KOPT-K1 (cell line): Measurements from ENCODE around the gene CBLB.

ENCODE experiments used
- H3K27ac ChIP-seq: fragments of 200-600 bp; sonication (generic); 2 replicates; pipeline ENCODE4 v1.5.1; 2016; ENCODE audit warnings: antibody characterized with exemption, mild to moderate bottlenecking, low read depth, low read length; ENCODE audit not compliant: poor library complexity, severe bottlenecking
- H3K36me3 ChIP-seq: fragments of 200-600 bp; sonication (generic); 2 replicates; pipeline ENCODE4 v1.5.1; 2017; ENCODE audit warnings: antibody characterized with exemption, mild to moderate bottlenecking, low read length, moderate library complexity; ENCODE audit not compliant: insufficient read depth
- H3K9me3 ChIP-seq: fragments of 200-600 bp; sonication (generic); 2 replicates; pipeline ENCODE4 v1.5.1; 2017; ENCODE audit warnings: antibody characterized with exemption, low read length, mild to moderate bottlenecking; ENCODE audit not compliant: insufficient read depth, poor library complexity, severe bottlenecking

The CBLB gene

DNA sequence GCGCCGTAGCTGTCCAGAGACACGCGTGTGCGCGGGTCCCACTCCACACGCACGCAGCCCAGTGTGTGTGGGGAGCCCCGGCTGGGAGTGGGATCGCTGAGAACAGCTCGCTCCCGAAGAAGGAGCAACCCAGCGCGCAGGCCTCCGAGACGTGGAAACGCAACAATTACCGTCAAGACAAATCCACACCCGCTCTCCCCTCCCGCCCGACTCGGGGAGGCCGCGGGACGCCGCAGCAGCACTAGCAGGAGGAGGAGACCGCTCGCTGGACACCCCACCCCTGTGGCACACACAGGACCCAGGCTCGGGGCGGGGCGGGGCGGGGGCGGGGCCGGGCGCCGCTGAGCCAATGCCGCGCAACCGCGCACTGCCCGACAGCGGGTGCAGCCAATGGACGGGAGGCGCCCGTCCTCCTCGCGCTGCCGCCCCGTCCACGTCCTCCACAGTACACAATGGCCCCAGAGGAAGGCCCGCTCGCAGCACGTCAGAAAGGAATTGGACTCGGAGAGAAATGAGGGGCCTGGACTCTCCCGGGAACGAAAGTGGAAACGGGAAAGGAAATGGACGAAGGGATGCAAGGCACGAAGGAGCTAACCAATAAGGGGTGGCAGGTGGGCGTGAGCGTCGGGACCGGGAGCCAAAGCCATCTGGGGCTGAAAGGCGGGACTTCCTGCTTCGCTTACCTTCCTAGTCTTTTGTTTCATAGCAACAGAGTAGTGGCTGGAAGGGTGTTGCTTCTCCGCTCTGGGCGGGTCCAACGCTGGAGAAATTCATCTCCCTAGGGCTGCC is at the start of gene CBLB:
Gene CBLB, minus strand, starts transcription at position 271 of the 789 bp plus-strand sequence. CDS start 1,435 bp downstream, outside the sequence.
- H3K9me3 ChIP-seq, result no peaks in the 10 kb centered on the region
- no peaks in the 10 kb centered on the region; the same call in 1 of the 2 replicates for H3K36me3 ChIP-seq
- H3K27ac ChIP-seq, result peak within 1 kb of the TSS; percentile 68

DNA sequence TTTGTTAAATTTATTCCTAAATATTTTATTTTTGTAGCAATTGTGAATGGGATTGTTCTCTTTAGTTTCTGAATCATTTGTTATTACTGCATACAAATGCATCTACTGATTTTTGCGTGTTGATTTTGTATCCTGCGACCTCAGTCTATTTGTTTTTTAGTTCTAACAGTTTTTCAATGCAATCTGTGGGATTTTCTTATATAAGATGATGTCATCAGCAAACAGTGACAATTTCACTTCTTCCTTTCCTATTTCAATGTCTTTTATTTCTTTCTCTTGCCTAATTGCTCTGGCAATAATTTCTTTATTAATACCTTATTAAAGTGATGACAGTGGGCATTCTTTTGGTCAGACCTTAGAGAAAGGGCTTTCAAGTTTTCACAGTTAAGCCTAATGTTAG is 48.0 kb upstream of the CBLB start:
- H3K36me3 ChIP-seq, result no peaks in the 10 kb centered on the region
- no peak overlapping the region for H3K27ac ChIP-seq
- peaks cover 19% of the 10 kb centered on the region for H3K9me3 ChIP-seq

DNA sequence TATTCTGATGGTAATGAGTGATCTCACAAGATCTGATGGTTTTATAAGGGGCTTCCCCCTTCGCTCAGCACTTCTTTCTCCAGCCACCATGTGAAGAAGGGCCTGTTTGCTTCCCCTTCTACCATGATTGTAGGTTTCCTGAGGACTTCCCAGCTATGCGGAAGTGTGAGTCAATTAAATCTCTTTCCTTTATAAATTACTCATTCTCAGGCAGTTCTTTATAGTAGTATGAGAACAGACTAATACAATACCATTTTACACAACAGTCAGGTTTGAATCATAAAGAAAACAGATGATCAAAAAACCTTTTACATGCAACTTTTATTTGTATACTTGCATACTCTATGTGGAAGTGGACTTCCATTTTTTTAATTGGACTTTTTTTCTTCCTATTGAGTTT is 46.7 kb upstream of the CBLB start:
- Histone ChIP-seq H3K36me3 (no peaks in the 10 kb centered on the region), H3K9me3 (peaks cover 16% of the 10 kb centered on the region), H3K27ac (no peak overlapping the region)

DNA sequence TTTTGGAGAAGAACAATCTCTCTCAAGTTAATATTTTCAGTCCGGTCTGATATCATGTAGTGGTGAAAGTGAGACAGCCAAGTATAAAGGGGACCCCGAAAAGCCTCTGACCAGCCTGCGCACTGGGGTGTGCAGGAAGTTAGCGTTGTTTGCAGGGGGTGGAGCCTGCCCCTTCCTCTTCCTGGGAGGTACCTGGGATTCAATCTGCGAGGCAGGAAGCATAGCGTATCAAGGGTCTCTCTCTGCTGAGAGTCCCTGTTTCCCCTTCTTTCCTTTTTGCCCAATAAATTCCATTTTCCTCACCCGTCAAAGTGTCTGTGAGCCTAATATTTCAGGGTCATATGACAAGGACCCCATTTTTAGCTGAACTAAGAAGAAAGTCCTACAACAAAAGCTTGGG is 44.8 kb upstream of the CBLB start:
- Histone ChIP-seq H3K9me3 (peaks cover 8% of the 10 kb centered on the region), H3K27ac (no peak overlapping the region), H3K36me3 (no peaks in the 10 kb centered on the region)

DNA sequence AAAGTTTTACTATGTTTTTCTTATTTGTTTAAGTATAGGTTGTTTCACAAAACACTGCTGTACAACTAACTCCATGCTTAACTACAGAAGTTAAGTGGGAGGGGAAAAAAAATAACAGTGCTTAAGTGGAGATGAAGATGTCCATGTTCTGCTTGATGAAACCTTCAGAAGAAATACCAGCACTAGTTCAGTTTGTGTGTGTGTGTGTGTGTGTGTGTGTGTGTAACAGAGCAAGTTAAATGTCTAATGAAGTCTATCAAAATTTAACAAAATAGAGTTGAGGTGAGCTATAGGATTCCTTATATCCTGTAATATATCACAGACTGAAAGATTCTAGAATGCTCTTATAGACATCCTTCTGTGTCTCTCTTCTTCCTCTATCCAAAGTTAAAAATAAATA is 44.1 kb upstream of the CBLB start:
- H3K9me3 ChIP-seq, result peaks cover 8% of the 10 kb centered on the region
- H3K36me3 ChIP-seq, result no peaks in the 10 kb centered on the region
- H3K27ac ChIP-seq, result no peak overlapping the region

DNA sequence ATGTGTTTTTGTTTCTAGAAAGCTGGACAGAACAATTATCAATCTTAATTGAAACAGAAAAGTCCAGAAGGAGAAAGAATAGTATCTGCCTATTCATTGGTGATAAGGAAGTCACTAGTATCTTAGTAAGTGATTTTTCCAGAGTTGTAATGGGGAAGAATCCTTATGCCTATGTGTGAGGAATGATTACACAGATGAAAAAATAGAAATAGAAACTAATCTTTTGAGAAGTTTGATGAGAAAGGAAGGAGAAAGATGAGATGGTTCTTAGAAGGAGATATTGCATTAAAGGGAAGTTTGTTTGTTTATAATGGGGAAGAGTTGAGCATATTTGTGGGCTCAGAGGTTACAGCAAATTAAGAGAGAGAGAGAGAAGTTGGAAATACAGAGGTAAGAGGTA is 42.7 kb upstream of the CBLB start:
- H3K36me3 ChIP-seq, result no peaks in the 10 kb centered on the region

DNA sequence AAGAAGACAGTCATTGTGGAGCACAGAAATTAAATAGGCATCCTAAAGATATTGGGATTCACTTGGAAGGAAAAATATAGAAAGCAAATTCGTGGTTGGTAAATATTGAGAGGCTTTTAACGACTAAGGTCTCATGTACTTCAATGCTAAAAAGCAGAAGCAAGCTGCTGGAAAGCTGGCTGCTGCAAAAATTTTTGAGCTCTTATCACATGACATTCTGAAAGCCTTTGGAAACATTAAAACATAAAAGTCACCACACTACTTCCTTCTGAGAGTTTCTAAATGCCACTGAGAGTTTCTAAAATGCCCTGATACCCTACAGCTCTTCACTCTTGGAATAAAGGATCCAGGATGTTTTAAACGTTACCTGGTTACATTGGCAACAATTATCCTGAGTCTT is 39.0 kb upstream of the CBLB start:
- no peak overlapping the region for H3K27ac ChIP-seq
- no peaks in the 10 kb centered on the region for H3K9me3 ChIP-seq
- H3K36me3 ChIP-seq, result no peaks in the 10 kb centered on the region

More for the DNA sequence above, 42.7 kb upstream of the CBLB start:
- H3K27ac ChIP-seq, result no peak overlapping the region
- H3K9me3 ChIP-seq, result peaks cover 5% of the 10 kb centered on the region

DNA sequence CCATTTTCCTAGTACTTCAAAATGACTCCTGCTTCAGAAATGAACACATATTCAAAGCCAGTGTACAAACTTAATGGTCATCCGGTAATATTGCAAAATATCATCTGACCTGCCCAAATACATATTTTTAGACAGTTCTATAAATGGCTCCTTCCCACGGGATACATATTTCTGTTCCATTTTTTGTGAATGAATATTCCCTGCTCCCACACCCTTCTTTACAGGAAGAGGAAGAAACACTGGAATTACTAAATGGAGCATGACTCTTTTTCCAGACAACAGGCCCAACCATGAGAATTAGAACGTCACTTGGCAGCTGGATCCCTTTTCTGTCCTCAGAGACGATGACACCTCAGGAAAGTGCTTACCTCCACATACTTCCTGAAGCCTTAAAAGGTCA is 38.0 kb upstream of the CBLB start:
- no peak overlapping the region for H3K27ac ChIP-seq
- no peaks in the 10 kb centered on the region for H3K36me3 ChIP-seq
- H3K9me3 ChIP-seq, result no peaks in the 10 kb centered on the region

DNA sequence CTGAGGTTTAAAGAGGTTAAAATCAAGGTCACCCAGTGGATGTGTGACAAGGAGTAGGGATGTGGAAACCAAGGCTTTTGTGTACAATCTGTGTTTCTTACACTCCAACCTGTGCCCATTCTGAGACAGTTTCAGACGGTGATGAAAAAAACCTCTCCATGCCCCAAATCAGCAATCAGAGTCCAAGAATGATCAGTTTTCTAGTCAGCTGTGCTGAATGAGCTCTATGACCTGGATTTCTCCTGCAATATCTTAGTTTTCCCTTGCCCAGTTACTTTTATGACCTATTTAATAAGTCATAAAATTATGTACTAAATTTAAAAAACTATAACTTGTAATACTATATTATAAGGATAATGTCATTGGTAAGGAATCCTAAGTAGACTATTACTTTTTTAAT is 37.5 kb upstream of the CBLB start:
- no peaks in the 10 kb centered on the region for H3K9me3 ChIP-seq
- H3K27ac ChIP-seq, result no peak overlapping the region
- no peaks in the 10 kb centered on the region for H3K36me3 ChIP-seq

DNA sequence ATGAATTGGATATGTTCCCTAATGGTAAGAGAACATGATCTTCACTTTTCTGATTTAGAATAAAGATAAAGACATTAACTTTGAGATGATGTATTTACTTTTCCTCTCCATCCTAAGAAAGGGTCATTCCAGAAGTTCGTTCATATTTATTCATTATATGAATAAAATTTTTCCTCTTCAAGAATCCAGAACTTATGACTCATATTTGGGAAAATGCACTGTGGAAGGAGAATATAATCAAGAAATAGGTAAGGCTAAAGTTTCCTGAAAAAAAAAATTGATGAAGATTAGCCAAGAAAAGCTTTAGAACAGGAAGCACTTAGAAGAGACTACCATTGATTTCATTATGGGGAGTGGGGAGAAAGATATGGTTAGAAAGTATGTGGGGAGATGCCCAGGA is 36.5 kb upstream of the CBLB start:
- H3K27ac ChIP-seq, result no peak overlapping the region
- no peaks in the 10 kb centered on the region for H3K9me3 ChIP-seq
- no peaks in the 10 kb centered on the region for H3K36me3 ChIP-seq

DNA sequence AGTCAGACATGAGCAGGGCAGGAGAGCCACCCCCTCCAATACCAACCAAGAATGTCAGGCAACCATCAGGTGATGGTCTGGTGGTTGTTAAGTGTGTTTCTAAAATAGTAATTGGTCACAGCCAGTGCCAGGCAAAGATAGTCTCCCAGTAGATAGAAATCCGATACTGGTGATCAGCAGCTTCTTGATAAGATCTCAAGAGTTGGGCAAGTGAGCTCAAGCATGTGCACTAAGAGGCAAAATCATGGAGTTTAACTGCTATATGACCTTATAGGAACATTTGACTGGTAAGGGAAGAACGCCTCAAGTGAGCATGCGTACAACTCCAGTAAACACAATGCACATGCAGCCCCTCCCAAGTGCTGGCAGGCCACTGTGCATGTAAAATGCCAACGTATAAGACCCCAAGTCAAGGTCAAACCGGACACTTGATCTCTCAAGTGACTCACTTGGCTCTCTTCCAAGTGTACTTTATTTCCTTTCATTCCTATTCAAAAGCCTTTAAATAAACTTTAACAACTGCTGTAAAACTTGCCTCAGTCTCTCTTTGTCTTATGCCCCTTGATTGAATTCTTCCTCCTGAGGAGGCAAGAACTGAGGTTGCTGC is 36.0 kb upstream of the CBLB start:
- H3K27ac ChIP-seq, result no peak overlapping the region
- no peaks in the 10 kb centered on the region for H3K9me3 ChIP-seq
- H3K36me3 ChIP-seq, result no peaks in the 10 kb centered on the region

DNA sequence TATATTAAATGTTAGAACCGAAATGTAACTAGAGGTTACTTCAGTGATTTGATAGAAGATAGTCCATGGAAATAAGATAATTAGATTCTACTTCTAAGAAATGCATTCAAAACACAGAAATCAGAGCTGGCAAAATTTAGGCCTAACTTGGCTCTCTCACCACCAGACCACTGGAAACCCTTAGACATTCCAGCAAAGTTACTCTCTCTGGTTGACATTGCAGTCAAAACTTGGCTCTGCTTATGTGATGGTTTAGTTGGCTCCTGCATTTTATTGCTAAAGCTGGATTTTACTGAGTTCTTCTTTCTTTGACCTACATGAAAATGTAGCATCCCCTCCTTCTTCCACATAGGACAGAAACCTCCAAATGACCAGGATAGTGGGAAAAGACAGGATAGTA is 35.4 kb upstream of the CBLB start:
- H3K27ac ChIP-seq, result no peak overlapping the region
- no peaks in the 10 kb centered on the region for H3K9me3 ChIP-seq
- no peaks in the 10 kb centered on the region for H3K36me3 ChIP-seq

DNA sequence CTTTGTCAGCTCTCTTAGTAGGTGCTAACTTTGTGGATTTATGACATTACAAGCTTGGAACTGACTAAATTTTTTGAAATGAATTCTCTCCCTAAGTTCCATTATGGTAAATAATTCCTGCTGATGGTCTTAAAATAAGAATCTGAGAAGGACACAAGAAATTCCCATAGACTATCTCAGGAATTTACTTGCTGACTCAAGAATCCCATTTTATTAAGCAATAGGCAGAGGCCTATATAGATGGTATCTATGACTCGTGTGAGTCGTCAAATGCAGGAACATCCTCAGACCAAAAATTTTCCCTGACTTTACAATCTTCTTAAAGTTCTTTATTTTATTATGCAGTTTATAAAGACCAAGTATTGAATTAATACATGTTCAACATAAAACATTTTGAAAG is 30.7 kb upstream of the CBLB start:
- Histone ChIP-seq H3K36me3 (no peaks in the 10 kb centered on the region), H3K27ac (no peak overlapping the region), H3K9me3 (no peaks in the 10 kb centered on the region)

DNA sequence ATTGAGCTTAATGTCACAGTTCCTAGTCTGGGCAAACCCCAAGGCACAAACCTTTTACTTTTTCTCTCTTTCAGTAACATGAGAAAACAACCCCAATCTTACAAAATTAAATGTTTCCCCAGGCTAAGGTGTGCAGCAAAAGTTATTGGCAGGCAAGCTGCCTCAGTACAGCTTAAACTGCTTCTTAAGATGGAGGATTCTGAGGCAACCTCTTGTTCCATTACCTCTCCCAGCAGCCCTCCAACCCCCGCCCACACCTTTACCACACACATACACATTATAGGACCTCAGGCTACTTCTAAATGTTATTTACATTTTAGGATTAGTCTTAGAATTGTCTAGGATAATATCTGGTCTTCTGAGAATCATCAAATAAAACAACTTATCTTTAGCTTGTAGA is 22.3 kb upstream of the CBLB start:
- H3K27ac ChIP-seq, result no peak overlapping the region
- no peaks in the 10 kb centered on the region for H3K9me3 ChIP-seq
- H3K36me3 ChIP-seq, result no peaks in the 10 kb centered on the region

DNA sequence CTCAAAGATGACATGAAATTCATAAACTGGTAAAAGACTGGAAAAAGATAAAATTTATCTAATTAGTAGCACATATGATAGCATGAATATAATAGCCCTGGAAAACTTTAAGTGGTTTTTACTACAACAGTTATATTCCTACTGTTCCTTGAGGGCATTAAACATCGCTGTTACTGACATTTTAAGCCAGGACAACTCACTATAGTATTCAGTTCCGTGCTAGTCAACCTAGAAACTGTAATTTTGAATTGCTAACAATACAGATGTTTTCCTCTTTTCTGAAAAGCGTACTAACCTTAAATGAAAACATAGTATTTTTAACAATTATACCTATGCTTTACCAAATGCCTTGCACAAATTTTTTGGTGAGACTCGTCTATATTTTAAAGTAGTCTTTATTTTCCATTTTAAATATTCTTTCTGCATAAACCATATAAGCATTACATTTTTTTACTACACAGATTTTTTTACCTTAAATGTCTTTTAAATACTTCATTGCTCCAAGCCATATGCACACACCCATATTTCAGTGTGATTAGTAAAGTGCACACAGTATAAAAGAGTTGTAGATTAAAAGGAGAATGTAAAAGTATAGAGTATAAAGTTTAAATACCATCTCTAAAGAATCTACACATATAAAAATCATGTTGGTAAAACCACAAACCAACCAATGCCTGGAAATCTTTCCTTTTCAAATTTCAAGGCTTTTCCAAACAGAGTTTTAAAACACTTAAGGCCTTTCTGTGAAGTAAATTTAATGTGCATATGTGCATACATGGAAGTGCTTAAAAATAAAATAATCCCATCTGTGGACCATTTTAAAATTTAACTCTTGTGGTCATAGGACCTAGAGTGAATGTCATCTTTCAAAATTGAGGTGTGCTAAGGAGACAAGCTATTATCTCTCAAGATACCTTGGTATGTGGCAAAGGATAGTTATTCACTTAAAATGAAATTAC is 20.1 kb upstream of the CBLB start:
- H3K36me3 ChIP-seq, result no peaks in the 10 kb centered on the region
- no peak overlapping the region for H3K27ac ChIP-seq
- H3K9me3 ChIP-seq, result no peaks in the 10 kb centered on the region
